ENCODE measurements around the gene DACT1. TPM values are rescaled to one million over a fixed set of nuclear protein-coding genes. Genes with fewer than 3 reads are reported as not detected.

The DACT1 gene
- total RNA-seq, 1 experiment from 2014 or later: not detected

- Histone ChIP-seq H3K4me2 (no peak overlapping the region), H3K27ac (no peak overlapping the region), H3K4me3 (no peak overlapping the region), H3K4me1 (replicated peaks; ENCODE audit: insufficient read depth) (no peaks in the 10 kb centered on the region), H3F3A (ENCODE audit: insufficient read depth, low read depth) (no peaks in the 10 kb centered on the region), H3K79me2 (ENCODE audit: low read depth) (no peaks in the 10 kb centered on the region), H4K20me1 (ENCODE audit: insufficient read depth) (no peaks in the 10 kb centered on the region), H3K27me3 (ENCODE audit: insufficient read depth, low read depth) (peaks cover 1% of the 10 kb centered on the region; the same call in 1 of the 2 replicates), H3K36me3 (ENCODE audit: low read depth) (no peaks in the 10 kb centered on the region), H3K9me2 (ENCODE audit: insufficient read depth) (no peaks in the 10 kb centered on the region), H2AFZ (no peak overlapping the region), H3K9me3 (ENCODE audit: insufficient read depth, low read depth) (no peaks in the 10 kb centered on the region)
- DNase-seq: no peak
- no TSS peak for BruUV-seq (replicated peaks)
- CTCF ChIA-PET: no interaction called here
- intact Hi-C loops (cut with micrococcal nuclease; ENCODE audit: unreplicated experiment): no loop called here
- TF ChIP-seq CTCF (conservative IDR thresholded peaks at IDR 0.05) (no peak), EZH2 (IDR thresholded peaks at IDR 0.05; ENCODE audit: low read depth) (no peak)
- POLR2A ChIA-PET (ENCODE audit: unreplicated experiment): no interaction called here
Measured at GRCh38 chr14:58597041-58597440, 40.7 kb upstream of the DACT1 start.

- TF ChIP-seq CTCF (conservative IDR thresholded peaks at IDR 0.05) (no peak), EZH2 (IDR thresholded peaks at IDR 0.05; ENCODE audit: low read depth) (no peak)
- H3K9me3 ChIP-seq (ENCODE audit: insufficient read depth, low read depth): no peaks in the 10 kb centered on the region
- no peak overlapping the region for H2AFZ ChIP-seq
- intact Hi-C loops (cut with micrococcal nuclease; ENCODE audit: unreplicated experiment): no loop called here
- POLR2A ChIA-PET (ENCODE audit: unreplicated experiment): no interaction called here
- H3K4me2 ChIP-seq: no peak overlapping the region
- H3K79me2 ChIP-seq (ENCODE audit: low read depth): no peaks in the 10 kb centered on the region
- no peaks in the 10 kb centered on the region for H3F3A ChIP-seq (ENCODE audit: insufficient read depth, low read depth)
- no peaks in the 10 kb centered on the region for H3K9me2 ChIP-seq (ENCODE audit: insufficient read depth)
- H3K27me3 ChIP-seq (ENCODE audit: insufficient read depth, low read depth): no peaks in the 10 kb centered on the region; the same call in 1 of the 2 replicates
- DNase-seq: no peak
- no peaks in the 10 kb centered on the region for H3K4me1 ChIP-seq (replicated peaks; ENCODE audit: insufficient read depth)
- no TSS peak for BruUV-seq (replicated peaks)
- H3K27ac ChIP-seq: no peak overlapping the region
- CTCF ChIA-PET: no interaction called here
- H4K20me1 ChIP-seq (ENCODE audit: insufficient read depth): no peaks in the 10 kb centered on the region
- no peak overlapping the region for H3K4me3 ChIP-seq
- H3K36me3 ChIP-seq (ENCODE audit: low read depth): no peaks in the 10 kb centered on the region
Measured at GRCh38 chr14:58598028-58598803, 39.5 kb upstream of the DACT1 start.

- Histone ChIP-seq H3K4me1 (replicated peaks; ENCODE audit: insufficient read depth) (no peaks in the 10 kb centered on the region), H2AFZ (no peak overlapping the region), H3K79me2 (ENCODE audit: low read depth) (no peaks in the 10 kb centered on the region), H3K36me3 (ENCODE audit: low read depth) (no peaks in the 10 kb centered on the region), H3K27ac (no peak overlapping the region), H3F3A (ENCODE audit: insufficient read depth, low read depth) (no peaks in the 10 kb centered on the region), H3K4me3 (no peak overlapping the region), H3K4me2 (no peak overlapping the region), H3K27me3 (ENCODE audit: insufficient read depth, low read depth) (peaks cover 5% of the 10 kb centered on the region; the same call in 1 of the 2 replicates), H3K9me2 (ENCODE audit: insufficient read depth) (no peaks in the 10 kb centered on the region), H3K9me3 (ENCODE audit: insufficient read depth, low read depth) (no peaks in the 10 kb centered on the region), H4K20me1 (ENCODE audit: insufficient read depth) (no peaks in the 10 kb centered on the region)
- POLR2A ChIA-PET (ENCODE audit: unreplicated experiment): no interaction called here
- no peak for DNase-seq
- no TSS peak for BruUV-seq (replicated peaks)
- intact Hi-C loops (cut with micrococcal nuclease; ENCODE audit: unreplicated experiment): no loop called here
- TF ChIP-seq CTCF (conservative IDR thresholded peaks at IDR 0.05) (no peak), EZH2 (IDR thresholded peaks at IDR 0.05; ENCODE audit: low read depth) (no peak)
- CTCF ChIA-PET: no interaction called here
Measured at GRCh38 chr14:58598804-58599525, 38.8 kb upstream of the DACT1 start.

All from PC-9 (cell line).